OCI-LY3 (cell line): Measurements from ENCODE around the gene CNTN5.

Experiments used
- H2AFZ ChIP-seq: fragments of 200-600, 300-600 bp; shearing (Covaris generic); 2 replicates; pipeline ENCODE4 v1.6.0; 2014; ENCODE audit warnings: antibody characterized with exemption, low read depth, low read length
- H3K27ac ChIP-seq: fragments of 200-600, 300-600 bp; sonication (generic); 2 replicates; pipeline ENCODE4 v1.5.1; 2014; ENCODE audit warnings: mild to moderate bottlenecking, low read length, moderate library complexity, mixed read lengths
- H3K27me3 ChIP-seq: fragments of 200-600, 300-600 bp; sonication (generic); 2 replicates; pipeline ENCODE4 v1.6.1; 2014; ENCODE audit warnings: low read depth, low read length, mixed read lengths
- H3K36me3 ChIP-seq: fragments of 200-600, 300-600 bp; sonication (generic); replicated peaks from 2 replicates; pipeline ENCODE3; 2014; ENCODE audit warnings: low read depth, low read length, mixed read lengths
- H3K4me1 ChIP-seq: fragments of 300-600, 200-600 bp; sonication (generic); 2 replicates; pipeline ENCODE4 v1.6.1; 2014; ENCODE audit warnings: low read length, mixed read lengths
- H3K4me2 ChIP-seq: fragments of 200-600, 300-600 bp; sonication (generic); 2 replicates; pipeline ENCODE4 v1.6.1; 2014; ENCODE audit warnings: low read length, mixed read lengths
- H3K4me3 ChIP-seq: fragments of 300-600, 200-600 bp; sonication (generic); 2 replicates; pipeline ENCODE4 v1.5.1; 2014; ENCODE audit warnings: antibody characterized with exemption, mild to moderate bottlenecking, low read length, moderate library complexity
- H3K79me2 ChIP-seq: fragments of 300-600, 200-600 bp; shearing (Covaris generic); 2 replicates; pipeline ENCODE4 v1.6.1; 2014; ENCODE audit warnings: mild to moderate bottlenecking, low read length, mixed read lengths
- H3K9ac ChIP-seq: fragments of 300-600, 200-600 bp; shearing (Covaris generic); 2 replicates; pipeline ENCODE4 v1.6.0; 2014; ENCODE audit warnings: mild to moderate bottlenecking, low read length, moderate library complexity
- H3K9me3 ChIP-seq: fragments of 200-600, 300-600 bp; shearing (Covaris generic); 2 replicates; pipeline ENCODE4 v1.6.1; 2014; ENCODE audit warnings: low read length, mixed read lengths; ENCODE audit not compliant: insufficient read depth
- H4K20me1 ChIP-seq: fragments of 200-600, 300-600 bp; sonication (generic); 2 replicates; pipeline ENCODE4 v1.6.1; 2016; ENCODE audit warnings: low read length, mixed read lengths; ENCODE audit not compliant: insufficient read depth
- CTCF ChIP-seq: fragments of 200-600, 300-600 bp; sonication (generic); IDR thresholded peaks from 2 replicates; pipeline ENCODE4 v1.5.1; 2014; ENCODE audit warnings: antibody characterized with exemption, low read length, low read depth
- EZH2phosphoT487 ChIP-seq: fragments of 200-600 bp; shearing (Covaris generic); IDR thresholded peaks from 2 replicates; pipeline ENCODE4 v1.6.1; 2018; ENCODE audit warnings: antibody characterized with exemption, mixed run types, low read depth

CNTN5 gene

GRCh38 chr11:99554232-99554903 lies 533.6 kb downstream of the CNTN5 start:
- no peak overlapping the region for H3K4me3 ChIP-seq
- H3K79me2 ChIP-seq = no peaks in the 10 kb centered on the region
- TF ChIP-seq CTCF (no peak), EZH2phosphoT487 (no peak)
- peak overlapping the region; percentile 37 for H3K4me2 ChIP-seq
- H4K20me1 ChIP-seq = no peaks in the 10 kb centered on the region
- no peak overlapping the region for H2AFZ ChIP-seq
- no peak overlapping the region for H3K9ac ChIP-seq
- H3K36me3 ChIP-seq = no peaks in the 10 kb centered on the region
- no peaks in the 10 kb centered on the region for H3K9me3 ChIP-seq
- H3K27me3 ChIP-seq = no peaks in the 10 kb centered on the region
- peaks cover 20% of the 10 kb centered on the region for H3K4me1 ChIP-seq
- no peak overlapping the region for H3K27ac ChIP-seq

DNA sequence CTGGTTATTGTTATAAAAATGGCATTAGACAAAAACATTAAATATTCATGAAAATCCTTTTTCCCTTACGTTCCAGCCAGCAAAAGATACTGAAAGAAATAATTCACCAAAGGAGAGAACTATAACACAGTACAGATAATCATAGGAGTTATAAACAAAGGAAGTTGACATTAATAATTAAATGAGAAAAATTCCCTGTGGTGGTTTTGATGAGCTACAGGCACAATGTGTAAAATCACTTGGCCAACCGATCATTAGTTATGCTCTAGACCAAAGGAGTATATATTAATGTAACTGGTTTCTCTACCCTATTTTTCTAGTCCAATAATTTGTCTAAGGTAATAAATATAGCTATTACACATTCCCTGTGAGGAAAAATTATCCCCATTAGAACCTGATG lies 534.7 kb downstream of the CNTN5 start:
- H3K4me3 ChIP-seq = no peak overlapping the region
- no peaks in the 10 kb centered on the region for H3K27me3 ChIP-seq
- H3K27ac ChIP-seq = no peak overlapping the region
- H2AFZ ChIP-seq = no peak overlapping the region
- no peak overlapping the region for H3K4me2 ChIP-seq
- H3K9me3 ChIP-seq = no peaks in the 10 kb centered on the region
- H3K4me1 ChIP-seq = peaks cover 20% of the 10 kb centered on the region
- H3K36me3 ChIP-seq = no peaks in the 10 kb centered on the region
- H4K20me1 ChIP-seq = no peaks in the 10 kb centered on the region
- no peak for TF ChIP-seq EZH2phosphoT487
- TF ChIP-seq CTCF = no peak
- no peak overlapping the region for H3K9ac ChIP-seq
- H3K79me2 ChIP-seq = no peaks in the 10 kb centered on the region

GRCh38 chr11:99565333-99565732 lies 544.6 kb downstream of the CNTN5 start:
- no peaks in the 10 kb centered on the region for H3K36me3 ChIP-seq
- H3K27ac ChIP-seq = no peak overlapping the region
- no peak overlapping the region for H2AFZ ChIP-seq
- TF ChIP-seq EZH2phosphoT487 (no peak), CTCF (no peak)
- H3K9ac ChIP-seq = no peak overlapping the region
- peaks cover 9% of the 10 kb centered on the region for H3K4me1 ChIP-seq
- no peaks in the 10 kb centered on the region for H4K20me1 ChIP-seq
- no peaks in the 10 kb centered on the region for H3K79me2 ChIP-seq
- H3K4me3 ChIP-seq = no peak overlapping the region
- H3K9me3 ChIP-seq = no peaks in the 10 kb centered on the region
- H3K4me2 ChIP-seq = peak overlapping the region; percentile 3; the same call in 1 of the 2 replicates
- H3K27me3 ChIP-seq = no peaks in the 10 kb centered on the region

GRCh38 chr11:99567334-99567956 lies 546.7 kb downstream of the CNTN5 start:
- H3K36me3 ChIP-seq = no peaks in the 10 kb centered on the region
- no peak overlapping the region for H3K4me3 ChIP-seq
- H3K79me2 ChIP-seq = no peaks in the 10 kb centered on the region
- H3K4me2 ChIP-seq = no peak overlapping the region
- H4K20me1 ChIP-seq = no peaks in the 10 kb centered on the region
- no peak overlapping the region for H3K27ac ChIP-seq
- no peak overlapping the region for H3K9ac ChIP-seq
- TF ChIP-seq CTCF (no peak), EZH2phosphoT487 (no peak)
- peaks cover 18% of the 10 kb centered on the region for H3K4me1 ChIP-seq
- H3K27me3 ChIP-seq = no peaks in the 10 kb centered on the region
- no peak overlapping the region for H2AFZ ChIP-seq
- no peaks in the 10 kb centered on the region for H3K9me3 ChIP-seq
